GM12801 (cell line): Measurements from ENCODE around the gene COG6.

Experiments
- CTCF ChIP-seq: IDR thresholded peaks from one replicate; pipeline ENCODE4 v1.5.1; 2011; ENCODE audit warnings: control low read depth; ENCODE audit not compliant: insufficient read length; ENCODE audit errors: extremely low read depth

COG6 gene

GRCh38 chr13:39655569-39656324, at the start of gene COG6:
Gene COG6 (plus strand): TSS chr13:39655662. CDS start chr13:39655727, 65 bp downstream.
- no peak for TF ChIP-seq CTCF

GRCh38 chr13:39605677-39606320, 49.7 kb upstream of the COG6 start:
- no peak for TF ChIP-seq CTCF

DNA sequence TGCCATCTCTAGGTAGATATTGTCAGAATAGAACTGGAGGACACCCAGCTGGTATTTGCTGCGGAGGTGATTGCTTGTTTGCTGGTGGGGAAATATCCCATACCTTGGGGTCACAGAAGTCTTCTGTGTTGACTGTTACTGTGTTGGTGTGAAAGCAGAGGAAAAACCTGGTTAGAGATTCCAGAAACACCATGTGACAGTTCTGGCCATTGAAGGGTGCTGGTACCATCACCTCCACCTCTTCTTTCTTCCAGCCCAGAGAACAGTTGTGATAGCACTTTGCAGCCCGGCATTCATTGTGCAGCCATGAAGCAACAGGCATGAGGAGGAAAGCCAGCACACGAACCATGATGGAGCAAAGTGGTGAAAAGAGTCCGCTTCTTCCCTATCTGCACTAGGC, 47.6 kb upstream of the COG6 start:
- no peak for TF ChIP-seq CTCF

DNA sequence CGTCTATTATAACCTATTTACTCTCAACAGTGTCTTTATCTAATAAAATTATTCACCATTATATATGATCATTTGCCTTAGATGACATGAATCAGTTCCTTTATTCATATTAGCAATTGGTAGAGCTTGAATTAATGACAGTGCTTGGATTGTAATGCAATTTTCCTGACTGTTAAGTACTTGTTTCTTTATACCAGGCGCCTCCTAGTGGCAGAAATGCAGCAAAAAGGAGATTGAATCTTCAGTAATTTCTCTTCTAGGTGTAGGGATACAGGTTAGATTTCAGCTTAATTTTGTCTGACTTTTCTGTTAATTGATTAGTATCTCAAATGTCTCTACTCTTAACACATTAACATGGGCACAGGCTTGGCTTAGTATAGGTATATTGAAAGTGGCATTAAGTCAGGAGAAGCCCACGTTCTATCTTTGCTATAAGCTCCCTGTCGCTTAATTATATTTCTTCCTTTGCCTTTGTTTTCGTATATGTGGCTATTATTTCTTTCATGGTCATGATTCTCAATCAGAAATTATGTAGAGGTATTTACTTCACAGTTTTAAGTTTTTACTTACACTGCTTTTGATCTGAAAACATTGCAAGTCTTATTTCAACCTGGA, 43.3 kb upstream of the COG6 start:
- TF ChIP-seq CTCF: no peak

DNA sequence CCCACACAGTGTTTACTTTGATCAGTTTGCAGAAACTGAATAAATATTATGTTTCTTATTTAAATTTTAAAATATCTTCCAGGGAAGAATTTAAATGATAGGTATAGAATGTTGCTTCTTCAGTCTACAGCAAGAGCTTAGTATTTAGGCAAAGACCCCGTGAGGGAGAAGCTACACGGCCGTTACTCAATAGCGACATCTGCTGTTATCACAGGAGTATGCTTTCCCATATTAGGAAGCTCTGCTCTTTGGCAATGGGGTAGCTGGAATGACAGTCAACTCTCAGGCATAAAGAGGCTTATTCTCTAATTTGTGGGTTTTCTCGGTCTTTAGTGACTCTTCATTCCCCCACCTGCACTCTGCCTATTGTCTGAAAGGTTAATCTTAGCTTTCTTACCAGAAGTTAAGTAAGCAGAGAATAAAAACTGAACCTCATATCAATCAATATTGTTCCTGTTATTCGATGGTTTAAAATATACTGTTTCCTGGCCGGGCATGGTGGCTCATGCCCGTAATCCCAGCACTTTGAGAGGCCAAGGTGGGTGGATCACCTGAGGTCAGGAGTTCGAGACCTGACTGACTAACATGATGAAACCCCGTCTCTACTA, 39.3 kb upstream of the COG6 start:
- TF ChIP-seq CTCF: peak; percentile 82

- TF ChIP-seq CTCF: no peak
Observed at GRCh38 chr13:39618561-39618960, 36.9 kb upstream of the COG6 start.

DNA sequence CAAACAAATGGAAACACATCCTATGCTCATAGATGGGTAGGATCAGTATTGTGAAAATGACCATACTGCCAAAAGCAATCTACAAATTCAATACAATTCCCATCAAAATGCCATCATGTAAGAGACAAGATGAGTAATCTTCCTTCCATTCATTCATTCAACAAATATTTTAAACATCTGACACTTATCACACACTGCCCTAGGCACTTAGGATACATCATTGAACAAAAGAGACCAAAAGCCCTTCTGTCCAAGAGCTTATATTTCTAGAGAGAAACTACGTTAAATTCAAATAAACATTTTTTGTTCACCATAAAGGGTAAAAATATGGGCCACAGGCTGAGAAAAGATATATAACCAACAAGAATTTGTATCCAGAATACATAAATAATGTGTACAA, 32.0 kb upstream of the COG6 start:
- TF ChIP-seq CTCF: no peak
